GM12872 (cell line): ENCODE measurements around the gene ZDHHC24.

ENCODE experiments used
- TF ChIP-seq, protein P1 (sequence below): IDR thresholded peaks from 3 replicates; pipeline ENCODE4 v1.5.1; 2011; ENCODE audit warnings: low read depth, mild to moderate bottlenecking, low read length, moderate library complexity; ENCODE audit not compliant: insufficient read depth

ZDHHC24 gene

DNA sequence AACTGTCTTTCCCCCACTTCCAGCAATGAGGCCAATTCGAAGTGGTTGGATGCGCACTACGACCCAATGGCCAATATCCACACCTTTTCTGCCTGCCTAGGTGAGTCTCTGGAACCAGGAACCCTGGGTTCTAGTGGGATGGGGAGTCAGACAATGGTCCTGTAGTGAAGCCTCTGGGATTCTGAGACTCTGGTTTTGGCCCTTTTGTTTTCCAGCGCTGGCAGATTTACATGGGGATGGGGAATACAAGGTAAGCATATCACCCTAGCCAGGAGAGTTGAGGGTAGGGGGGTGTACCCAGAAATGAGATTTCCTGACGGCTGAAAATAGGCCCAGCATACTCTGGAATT lies 34.9 kb downstream of the ZDHHC24 start:
- TF ChIP-seq, protein P1, sequence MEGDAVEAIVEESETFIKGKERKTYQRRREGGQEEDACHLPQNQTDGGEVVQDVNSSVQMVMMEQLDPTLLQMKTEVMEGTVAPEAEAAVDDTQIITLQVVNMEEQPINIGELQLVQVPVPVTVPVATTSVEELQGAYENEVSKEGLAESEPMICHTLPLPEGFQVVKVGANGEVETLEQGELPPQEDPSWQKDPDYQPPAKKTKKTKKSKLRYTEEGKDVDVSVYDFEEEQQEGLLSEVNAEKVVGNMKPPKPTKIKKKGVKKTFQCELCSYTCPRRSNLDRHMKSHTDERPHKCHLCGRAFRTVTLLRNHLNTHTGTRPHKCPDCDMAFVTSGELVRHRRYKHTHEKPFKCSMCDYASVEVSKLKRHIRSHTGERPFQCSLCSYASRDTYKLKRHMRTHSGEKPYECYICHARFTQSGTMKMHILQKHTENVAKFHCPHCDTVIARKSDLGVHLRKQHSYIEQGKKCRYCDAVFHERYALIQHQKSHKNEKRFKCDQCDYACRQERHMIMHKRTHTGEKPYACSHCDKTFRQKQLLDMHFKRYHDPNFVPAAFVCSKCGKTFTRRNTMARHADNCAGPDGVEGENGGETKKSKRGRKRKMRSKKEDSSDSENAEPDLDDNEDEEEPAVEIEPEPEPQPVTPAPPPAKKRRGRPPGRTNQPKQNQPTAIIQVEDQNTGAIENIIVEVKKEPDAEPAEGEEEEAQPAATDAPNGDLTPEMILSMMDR: no peak

GRCh38 chr11:66510271-66510989 lies 35.4 kb downstream of the ZDHHC24 start, which contains the start of gene BBS1:
BBS1 (plus strand) TSS chr11:66510635; CDS start chr11:66510660, 25 bp downstream.
- TF ChIP-seq, protein P1: no peak

- TF ChIP-seq, protein P1: no peak
Observed at GRCh38 chr11:66509131-66509561, 36.7 kb downstream of the ZDHHC24 start.

DNA sequence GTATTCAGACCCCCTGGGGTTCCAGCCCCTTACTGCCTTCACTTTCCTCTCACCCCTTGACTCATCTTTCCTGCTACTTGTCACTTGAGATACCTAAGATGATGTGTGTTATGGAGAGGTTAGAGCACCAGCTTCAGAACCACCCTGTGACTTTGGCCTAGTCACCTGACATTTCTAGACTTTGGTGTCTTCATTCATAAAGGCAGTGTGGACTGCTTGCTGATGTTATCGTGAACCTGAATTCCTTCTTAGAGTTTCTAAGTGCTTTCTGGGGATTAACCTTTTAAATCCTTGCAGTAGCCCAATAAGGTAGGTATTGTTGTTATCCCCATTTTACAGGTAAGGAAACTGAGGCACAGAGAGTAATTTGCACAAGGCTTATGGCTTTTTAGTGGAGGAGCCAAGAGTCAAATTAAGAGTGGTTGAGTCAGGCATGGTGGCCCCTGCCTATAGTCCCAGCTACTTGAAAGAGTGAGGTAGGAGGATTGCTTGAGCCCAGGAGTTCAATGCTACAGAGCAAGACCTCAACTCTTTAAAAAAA lies 40.5 kb downstream of the ZDHHC24 start:
- TF ChIP-seq, protein P1: no peak

DNA sequence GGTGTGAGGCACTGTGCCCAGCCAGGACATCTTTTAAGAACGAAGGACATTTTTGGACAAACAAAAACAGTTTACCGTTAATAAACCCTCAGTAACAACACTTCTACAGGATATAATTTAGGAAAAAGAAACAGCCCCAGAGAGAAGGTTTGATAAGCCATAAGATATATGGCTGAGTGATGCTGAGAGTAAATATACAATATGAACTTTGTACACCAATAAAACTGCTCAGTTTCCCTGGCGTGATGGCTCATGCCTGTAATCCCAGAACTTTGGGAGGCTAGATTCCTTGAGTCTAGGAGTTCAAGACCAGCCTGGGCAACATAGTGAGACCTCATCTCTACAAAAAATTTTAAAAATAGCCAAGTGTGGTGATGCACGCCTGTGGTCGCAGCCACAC lies 47.3 kb downstream of the ZDHHC24 start:
- TF ChIP-seq, protein P1: no peak

DNA sequence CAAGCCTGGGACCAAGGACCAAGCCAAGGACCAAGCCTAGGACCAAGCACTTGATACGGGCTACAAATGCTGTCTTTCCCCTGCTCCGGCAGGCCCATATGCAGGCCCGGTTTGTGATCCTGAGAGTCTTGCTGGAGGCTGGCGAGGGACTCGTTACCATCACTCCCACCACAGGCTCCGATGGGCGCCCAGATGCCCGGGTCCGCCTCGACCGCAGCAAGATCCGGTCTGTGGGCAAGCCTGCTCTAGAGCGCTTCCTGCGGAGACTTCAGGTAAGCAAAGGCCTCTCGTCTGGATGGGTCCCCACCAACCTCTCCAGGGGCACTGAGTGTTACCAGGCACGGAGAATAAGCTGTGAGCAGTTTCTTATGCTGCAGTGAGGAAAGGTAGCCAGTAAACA lies 48.6 kb downstream of the ZDHHC24 start:
- TF ChIP-seq, protein P1: no peak

- TF ChIP-seq, protein P1: peak; percentile 48; the same call in 2 of the 3 replicates
Observed at GRCh38 chr11:66495401-66495854, 50.4 kb downstream of the ZDHHC24 start.
